Urinary bladder (tissue), 4 donors: ENCODE measurements around the gene GATA3. TPM values are rescaled to one million over a fixed set of nuclear protein-coding genes. Genes with fewer than 3 reads are reported as not detected.

ENCODE experiments used
- DNase-seq: peaks from one replicate; pipeline ENCODE4 v3.0.0-alpha.2; 2015; ENCODE audit errors: extremely low spot score
- H3K27ac ChIP-seq: one replicate; pipeline ENCODE4 v1.5.1; 2013; ENCODE audit warnings: low read depth, mild to moderate bottlenecking, moderate library complexity
- H3K36me3 ChIP-seq: one replicate; pipeline ENCODE4 v1.6.1; 2013; ENCODE audit warnings: mild to moderate bottlenecking, moderate library complexity; ENCODE audit not compliant: insufficient read depth
- H3K4me1 ChIP-seq: one replicate; pipeline ENCODE4 v1.6.1; 2013; ENCODE audit warnings: mild to moderate bottlenecking, moderate library complexity; ENCODE audit not compliant: insufficient read depth
- H3K4me3 ChIP-seq: one replicate; pipeline ENCODE4 v1.5.1; 2013; ENCODE audit warnings: low read depth, low read length
- WGBS: extraction: QIAGEN DNeasy Blood & Tissue Kit; methylation state at CpG from one replicate; pipeline ENCODE4 v1.1.7; 2013; 5-methylcytosine and 5-hydroxymethylcytosine counted together
- polyA plus RNA-seq: library from polyadenylated mRNA; stranded (reverse); fragments of 200-250 nt; gene quantifications from one replicate; pipeline ENCODE4 v1.2.3, GENCODE V29; 2013
- total RNA-seq: library from RNA; depleted of rRNA; stranded (reverse); fragments of >200 nt; gene quantifications from one replicate; pipeline ENCODE4 v1.2.3, GENCODE V29; 2014
- donor health status: healthy with polysubstance abuse.
- donor health status: healthy.

The GATA3 gene
- total and polyA plus RNA-seq, 2 donors: 10.6 to 17.9 TPM

GRCh38 chr10:8034466-8035005 is 20.0 kb upstream of the GATA3 start:
- Histone ChIP-seq H3K4me3 (peak overlapping the region; percentile 14), H3K4me1 (peaks cover 5% of the 10 kb centered on the region), H3K36me3 (no peaks in the 10 kb centered on the region), H3K27ac (no peak overlapping the region)
- 3% methylated on average over 37 of the region's 37 CpGs for WGBS
- DNase-seq: no peak

GRCh38 chr10:8035006-8035640 is 19.4 kb upstream of the GATA3 start:
- DNase-seq: no peak
- Histone ChIP-seq H3K36me3 (no peaks in the 10 kb centered on the region), H3K4me3 (no peak overlapping the region), H3K4me1 (peaks cover 5% of the 10 kb centered on the region), H3K27ac (no peak overlapping the region)
- WGBS: 8% methylated on average over 32 of the region's 32 CpGs

- Histone ChIP-seq H3K36me3 (no peaks in the 10 kb centered on the region), H3K27ac (no peak overlapping the region), H3K4me3 (no peak overlapping the region), H3K4me1 (peaks cover 5% of the 10 kb centered on the region)
- no peak for DNase-seq
- 5% methylated on average over 47 of the region's 47 CpGs for WGBS
Observed at GRCh38 chr10:8035641-8036470, 18.6 kb upstream of the GATA3 start.

GRCh38 chr10:8036506-8037198 is 17.8 kb upstream of the GATA3 start:
- 9% methylated on average over 18 of the region's 18 CpGs for WGBS
- no peak overlapping the region for H3K27ac ChIP-seq
- no peak overlapping the region for H3K4me3 ChIP-seq
- no peak for DNase-seq
- peaks cover 5% of the 10 kb centered on the region for H3K4me1 ChIP-seq
- H3K36me3 ChIP-seq: no peaks in the 10 kb centered on the region

GRCh38 chr10:8037199-8037801 is 17.2 kb upstream of the GATA3 start:
- no peak for DNase-seq
- H3K27ac ChIP-seq: no peak overlapping the region
- 6% methylated on average over 32 of the region's 32 CpGs for WGBS
- H3K36me3 ChIP-seq: no peaks in the 10 kb centered on the region
- H3K4me3 ChIP-seq: no peak overlapping the region
- H3K4me1 ChIP-seq: peaks cover 5% of the 10 kb centered on the region

- H3K4me1 ChIP-seq: peaks cover 5% of the 10 kb centered on the region
- no peak for DNase-seq
Observed at GRCh38 chr10:8037941-8038894, 16.3 kb upstream of the GATA3 start.

GRCh38 chr10:8039321-8039881 is 15.1 kb upstream of the GATA3 start:
- Histone ChIP-seq H3K4me1 (peaks cover 5% of the 10 kb centered on the region), H3K4me3 (no peak overlapping the region), H3K36me3 (no peaks in the 10 kb centered on the region), H3K27ac (no peak overlapping the region)
- WGBS: 10% methylated on average over 10 of the region's 10 CpGs
- DNase-seq: no peak

More at GRCh38 chr10:8037941-8038894, 16.3 kb upstream of the GATA3 start:
- no peak overlapping the region for H3K27ac ChIP-seq
- WGBS: 11% methylated on average over 22 of the region's 22 CpGs
- no peaks in the 10 kb centered on the region for H3K36me3 ChIP-seq
- no peak overlapping the region for H3K4me3 ChIP-seq

GRCh38 chr10:8040651-8041050 is 13.8 kb upstream of the GATA3 start:
- peaks cover 3% of the 10 kb centered on the region for H3K4me1 ChIP-seq
- 13% methylated on average over 6 of the region's 6 CpGs for WGBS
- no peak overlapping the region for H3K4me3 ChIP-seq
- no peak for DNase-seq
- no peaks in the 10 kb centered on the region for H3K36me3 ChIP-seq
- no peak overlapping the region for H3K27ac ChIP-seq

- Histone ChIP-seq H3K4me3 (no peak overlapping the region), H3K36me3 (no peaks in the 10 kb centered on the region), H3K4me1 (peaks cover 2% of the 10 kb centered on the region), H3K27ac (no peak overlapping the region)
- no peak for DNase-seq
- WGBS: 9% methylated on average over 10 of the region's 10 CpGs
Observed at GRCh38 chr10:8041284-8041991, 13.1 kb upstream of the GATA3 start.

- no peak overlapping the region for H3K4me3 ChIP-seq
- peaks cover 2% of the 10 kb centered on the region for H3K4me1 ChIP-seq
- H3K27ac ChIP-seq: no peak overlapping the region
- no peak for DNase-seq
- H3K36me3 ChIP-seq: no peaks in the 10 kb centered on the region
- WGBS: 12% methylated on average over 17 of the region's 17 CpGs
Observed at GRCh38 chr10:8041992-8042720, 12.3 kb upstream of the GATA3 start.

- Histone ChIP-seq H3K36me3 (no peaks in the 10 kb centered on the region), H3K4me3 (no peak overlapping the region), H3K27ac (no peak overlapping the region), H3K4me1 (peaks cover under 1% of the 10 kb centered on the region)
- 9% methylated on average over 35 of the region's 35 CpGs for WGBS
- no peak for DNase-seq
Observed at GRCh38 chr10:8042721-8043568, 11.5 kb upstream of the GATA3 start.
